NCI-H345 (cell line): ENCODE measurements around the gene CAMTA2.
"Not testable (repeated sequence)": the region's sequence is repeated elsewhere in the genome, so short reads cannot be mapped to it uniquely, and the experiment has no call there.

Source experiments
- DNase-seq: peaks from one replicate; lab custom pipeline; 2025; lab: John Stamatoyannopoulos, UW

Gene CAMTA2

GRCh38 chr17:4932756-4933155 lies 54.7 kb downstream of the CAMTA2 start:
- no peak for DNase-seq

DNA sequence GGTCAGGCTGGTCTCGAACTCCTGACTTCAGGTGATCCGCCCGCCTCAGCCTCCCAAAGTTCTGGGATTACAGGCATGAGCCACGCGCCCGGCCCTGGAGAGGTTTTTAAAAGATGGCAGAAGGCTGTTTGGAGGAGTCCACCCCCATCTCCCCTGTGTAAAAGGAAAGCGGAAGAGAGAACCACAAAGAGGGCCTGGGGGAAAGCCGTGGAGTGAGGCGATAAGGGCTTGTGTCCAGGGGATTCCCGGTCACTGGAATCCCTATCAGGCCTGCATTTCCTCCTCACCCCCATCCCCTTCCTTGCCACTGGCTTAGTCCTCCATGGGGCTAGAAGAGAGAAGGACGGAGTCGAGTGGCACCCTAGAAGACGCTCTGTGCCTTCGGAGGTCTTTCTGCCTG lies 55.5 kb downstream of the CAMTA2 start, which contains the start of gene GP1BA:
Gene GP1BA (plus strand): TSS at position 315 of the 400 bp plus-strand sequence. CDS start 328 bp downstream, outside the sequence.
- no peak for DNase-seq

- no peak for DNase-seq
These were observed 58.6 kb downstream of the CAMTA2 start for GRCh38 chr17:4928881-4929280.

DNA sequence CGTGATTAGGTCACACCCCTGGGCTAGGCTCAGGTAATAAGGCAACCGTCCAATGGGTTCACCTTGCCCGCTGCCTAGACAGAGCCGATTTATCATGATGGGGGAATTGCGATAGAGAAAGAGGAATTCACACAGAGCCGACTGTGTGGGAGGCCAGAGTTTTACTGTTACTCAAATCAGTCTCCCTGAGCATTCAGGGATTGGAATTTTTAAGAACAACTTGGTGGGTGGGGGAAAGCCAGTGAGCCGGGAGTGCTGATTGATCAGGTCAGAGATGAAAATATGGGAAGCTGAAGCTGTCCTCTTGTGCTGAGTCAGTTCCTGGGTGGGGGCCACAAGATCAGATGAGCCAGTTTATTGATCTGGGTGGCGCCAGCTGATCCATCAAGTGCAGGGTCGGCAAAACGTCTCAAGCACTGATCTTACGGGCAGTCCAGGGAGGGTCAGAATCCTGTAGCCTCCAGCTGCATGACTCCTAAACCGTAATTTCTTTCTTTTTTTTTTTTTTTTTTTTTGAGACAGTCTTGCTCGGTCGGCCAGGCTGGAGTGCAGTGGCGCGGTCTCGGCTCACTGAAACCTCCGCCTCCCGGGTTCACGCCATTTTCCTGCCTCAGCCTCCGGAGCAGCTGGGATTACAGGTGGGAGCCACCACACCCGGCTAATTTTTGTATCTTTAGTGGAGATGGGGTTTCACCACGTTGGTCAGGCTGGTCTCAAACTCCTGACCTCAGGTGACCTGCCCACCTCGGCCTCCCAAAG lies 60.7 kb downstream of the CAMTA2 start:
- DNase-seq: not testable (repeated sequence)

- DNase-seq: no peak
These were observed 66.2 kb downstream of the CAMTA2 start for GRCh38 chr17:4921320-4921719.

- DNase-seq: no peak
These were observed 67.0 kb downstream of the CAMTA2 start for GRCh38 chr17:4920351-4921048.

GRCh38 chr17:4919511-4920047 lies 67.9 kb downstream of the CAMTA2 start:
- no peak for DNase-seq
